OCI-LY1 (cell line): ENCODE data around the gene TAOK1.

Experiments
- EZH2 ChIP-seq: fragments of 200-600 bp; sonication (generic), shearing (Covaris generic); IDR thresholded peaks from 2 replicates; pipeline ENCODE4 v1.8.0; 2017; ENCODE audit warnings: borderline replicate concordance, mixed run types, mild to moderate bottlenecking, antibody characterized with exemption, low read length, moderate library complexity, mixed read lengths
- TF ChIP-seq, protein P1 (sequence below): fragments of 200-600 bp; sonication (generic), shearing (Covaris generic); IDR thresholded peaks from 2 replicates; pipeline ENCODE4 v1.5.1; 2017; ENCODE audit warnings: mild to moderate bottlenecking, antibody characterized with exemption, low read length, moderate library complexity, mixed read lengths

DNA sequence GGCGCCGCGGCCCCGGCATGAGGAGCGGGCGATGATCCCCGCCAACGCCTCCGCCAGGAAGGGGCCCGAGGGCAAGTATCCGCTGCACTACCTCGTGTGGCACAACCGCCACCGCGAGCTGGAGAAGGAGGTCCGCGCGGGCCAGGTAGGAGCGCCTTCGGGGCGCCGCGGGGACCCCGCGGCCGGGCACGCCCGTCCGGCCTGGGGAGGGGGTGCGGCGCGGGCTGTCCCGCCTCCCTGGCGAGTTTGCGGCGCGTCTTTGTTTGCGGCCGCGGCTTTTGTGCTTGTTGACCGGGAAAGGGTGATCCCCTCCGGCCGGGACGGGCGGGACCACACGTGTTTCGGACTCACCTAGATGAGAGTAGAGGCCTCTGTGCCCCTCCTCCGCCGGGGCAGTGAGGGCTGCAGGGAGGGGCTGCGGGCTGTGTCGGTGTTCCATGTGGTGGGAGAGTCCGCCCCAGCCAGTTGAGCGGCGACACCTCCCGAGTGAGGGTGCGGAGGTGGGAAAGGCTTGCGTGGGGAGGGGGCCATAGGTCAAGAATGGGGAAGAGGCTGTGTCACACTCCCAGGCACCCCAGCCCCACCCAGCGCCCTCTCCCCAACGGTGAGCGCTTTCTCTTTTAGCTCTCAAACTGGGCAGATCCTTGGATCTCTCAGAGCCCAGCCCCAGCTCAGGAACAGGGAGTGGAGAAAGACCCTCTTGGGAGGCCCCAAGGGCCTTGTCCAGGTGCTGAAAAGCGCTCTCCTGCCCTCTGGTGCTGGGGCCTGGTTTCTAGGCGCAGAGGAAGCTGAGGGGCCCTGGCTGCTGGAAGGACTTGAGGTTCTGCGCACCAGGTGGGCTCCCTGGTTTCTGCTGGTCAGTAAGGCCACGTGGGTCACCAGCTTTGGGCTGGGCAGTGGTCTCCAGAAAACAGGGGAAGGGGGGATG, 203.7 kb downstream of the TAOK1 start:
- TF ChIP-seq, protein P1, sequence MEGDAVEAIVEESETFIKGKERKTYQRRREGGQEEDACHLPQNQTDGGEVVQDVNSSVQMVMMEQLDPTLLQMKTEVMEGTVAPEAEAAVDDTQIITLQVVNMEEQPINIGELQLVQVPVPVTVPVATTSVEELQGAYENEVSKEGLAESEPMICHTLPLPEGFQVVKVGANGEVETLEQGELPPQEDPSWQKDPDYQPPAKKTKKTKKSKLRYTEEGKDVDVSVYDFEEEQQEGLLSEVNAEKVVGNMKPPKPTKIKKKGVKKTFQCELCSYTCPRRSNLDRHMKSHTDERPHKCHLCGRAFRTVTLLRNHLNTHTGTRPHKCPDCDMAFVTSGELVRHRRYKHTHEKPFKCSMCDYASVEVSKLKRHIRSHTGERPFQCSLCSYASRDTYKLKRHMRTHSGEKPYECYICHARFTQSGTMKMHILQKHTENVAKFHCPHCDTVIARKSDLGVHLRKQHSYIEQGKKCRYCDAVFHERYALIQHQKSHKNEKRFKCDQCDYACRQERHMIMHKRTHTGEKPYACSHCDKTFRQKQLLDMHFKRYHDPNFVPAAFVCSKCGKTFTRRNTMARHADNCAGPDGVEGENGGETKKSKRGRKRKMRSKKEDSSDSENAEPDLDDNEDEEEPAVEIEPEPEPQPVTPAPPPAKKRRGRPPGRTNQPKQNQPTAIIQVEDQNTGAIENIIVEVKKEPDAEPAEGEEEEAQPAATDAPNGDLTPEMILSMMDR: peak; percentile 28
- TF ChIP-seq EZH2: no peak
